ENCODE data around the gene IL20.

GRCh38 chr1:206886831-206887230, 21.4 kb downstream of the IL20 start:
- TF ChIP-seq EGR1 (IDR thresholded peaks at IDR 0.05) (no peak), TEAD4 (IDR thresholded peaks at IDR 0.05) (no peak)
- TF ChIP-seq, protein P1, sequence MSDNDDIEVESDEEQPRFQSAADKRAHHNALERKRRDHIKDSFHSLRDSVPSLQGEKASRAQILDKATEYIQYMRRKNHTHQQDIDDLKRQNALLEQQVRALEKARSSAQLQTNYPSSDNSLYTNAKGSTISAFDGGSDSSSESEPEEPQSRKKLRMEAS (IDR thresholded peaks at IDR 0.05) = no peak
